Measurements from ENCODE around the gene SNRK. TPM values are rescaled to one million over a fixed set of nuclear protein-coding genes. Genes with fewer than 3 reads are reported as not detected.

SNRK gene
- total and polyA plus RNA-seq, 9 of the 15 experiments (the other 6 are each of a cell fraction or from before 2014, with no cell fraction given) = 1.7 to 12.3 (median 7.3) TPM

GRCh38 chr3:43291546-43291945 is 5.2 kb downstream of the SNRK start (continued):
- TF ChIP-seq STAT6 (CRISPR knock-in tag; IDR thresholded peaks at IDR 0.05) (no peak), TRIM28 (IDR thresholded peaks at IDR 0.05) (no peak), ZNF124 (CRISPR knock-in tag; IDR thresholded peaks at IDR 0.05) (no peak)
- TF ChIP-seq, protein P1, sequence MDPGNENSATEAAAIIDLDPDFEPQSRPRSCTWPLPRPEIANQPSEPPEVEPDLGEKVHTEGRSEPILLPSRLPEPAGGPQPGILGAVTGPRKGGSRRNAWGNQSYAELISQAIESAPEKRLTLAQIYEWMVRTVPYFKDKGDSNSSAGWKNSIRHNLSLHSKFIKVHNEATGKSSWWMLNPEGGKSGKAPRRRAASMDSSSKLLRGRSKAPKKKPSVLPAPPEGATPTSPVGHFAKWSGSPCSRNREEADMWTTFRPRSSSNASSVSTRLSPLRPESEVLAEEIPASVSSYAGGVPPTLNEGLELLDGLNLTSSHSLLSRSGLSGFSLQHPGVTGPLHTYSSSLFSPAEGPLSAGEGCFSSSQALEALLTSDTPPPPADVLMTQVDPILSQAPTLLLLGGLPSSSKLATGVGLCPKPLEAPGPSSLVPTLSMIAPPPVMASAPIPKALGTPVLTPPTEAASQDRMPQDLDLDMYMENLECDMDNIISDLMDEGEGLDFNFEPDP (CRISPR knock-in tag; IDR thresholded peaks at IDR 0.05) = no peak

- no peak for DNase-seq (ENCODE audit: extremely low read depth in 1 of 4, low spot score in 3 of 4)
- Histone ChIP-seq H3K27ac (ENCODE audit: extremely low read depth, low read depth, low read length) (no peak overlapping the region), H2AFZ (ENCODE audit: low read depth, low read length) (no peak overlapping the region), H3K9me1 (ENCODE audit: control insufficient read depth, insufficient read depth, low read length) (no peaks in the 10 kb centered on the region), H3K79me2 (ENCODE audit: control insufficient read depth, insufficient read depth, low read length) (peaks cover 36% of the 10 kb centered on the region), H3K4me3 (no peak overlapping the region), H3K9ac (ENCODE audit: insufficient read depth in 1 of 2, low read depth in 2 of 2, low read length in 2 of 2) (no peak overlapping the region), H3K27me3 (ENCODE audit: control insufficient read depth in 2 of 2, insufficient read depth in 2 of 2, low read length in 2 of 2) (no peaks in the 10 kb centered on the region), H3K36me3 (ENCODE audit: control insufficient read depth, insufficient read depth, low read length) (peaks cover 5% of the 10 kb centered on the region; the same call in 1 of the 3 replicates), H3K4me1 (replicated peaks in 1 of 2; ENCODE audit: control insufficient read depth in 2 of 2, insufficient read depth in 2 of 2, low read length in 2 of 2) (peaks cover 0 to 6% of the 10 kb centered on the region in 2 experiments; a peak in 2 of 5 replicates), H3K4me2 (ENCODE audit: insufficient read depth, low read length) (no peak overlapping the region), H4K20me1 (replicated peaks; ENCODE audit: control insufficient read depth, insufficient read depth, low read length) (peaks cover 10% of the 10 kb centered on the region; the same call in 1 of the 2 replicates), H3K9me3 (replicated peaks; ENCODE audit: control insufficient read depth, insufficient read depth, low read depth, low read length) (no peaks in the 10 kb centered on the region)
- intact Hi-C loops (cut with micrococcal nuclease) (no loop called here), in situ Hi-C loops (cut with MboI) (no loop called here)
- peak; percentile 29 for FAIRE-seq
- ChIA-PET POLR2A (interaction anchor here (0.7 kb wide), 1 partner anchor 677 kb away, joined by 7 read pairs; no protein-coding TSS in a partner anchor), CTCF (ENCODE audit: low intra/inter-chr PET ratio) (no interaction called here)
- 80% methylated on average over 1 of the region's 1 CpG for WGBS (ENCODE audit: insufficient coverage, low coverage, missing lambda C conversion rate)
- TF ChIP-seq IFI16 (CRISPR knock-in tag; IDR thresholded peaks at IDR 0.05) (no peak), SRSF7 (optimal IDR thresholded peaks at IDR 0.05; ENCODE audit: low read depth, low read length) (no peak), CREBBP (IDR thresholded peaks at IDR 0.05; ENCODE audit: low read depth, low read length) (no peak)
- no TSS peak for BruUV-seq (replicated peaks)
- ATAC-seq = no peak
Observed at GRCh38 chr3:43294975-43295374, 8.6 kb downstream of the SNRK start.

All from K562 (cell line).